HG02870 (cell line): ENCODE measurements around the gene DCC.

Experiments used
- ATAC-seq: cut with Tn5 transposase; IDR thresholded peaks from one replicate; pipeline ENCODE4 v1.9.1; 2021; ENCODE audit warnings: mild to moderate bottlenecking, moderate library complexity; ENCODE audit not compliant: unreplicated experiment

DCC gene

DNA sequence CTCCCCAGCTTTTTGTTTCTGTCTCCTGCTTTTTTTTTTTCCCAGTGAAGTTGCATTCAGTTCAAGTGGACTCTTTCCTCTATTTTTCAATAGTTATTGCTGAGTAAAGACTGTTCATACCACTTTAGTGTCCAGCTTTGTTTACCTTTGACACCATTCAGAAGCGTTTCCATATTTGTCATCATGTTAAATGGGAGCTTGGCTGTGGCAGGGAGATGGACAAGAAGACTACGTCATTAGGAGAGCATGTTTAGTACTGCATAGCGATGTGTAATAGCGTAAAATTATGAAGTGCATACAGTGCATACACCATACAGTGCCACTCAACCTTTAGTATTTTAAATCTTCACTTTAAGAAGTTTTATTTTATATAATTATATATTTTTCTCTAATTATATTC lies 655.9 kb downstream of the DCC start:
- ATAC-seq: no peak

DNA sequence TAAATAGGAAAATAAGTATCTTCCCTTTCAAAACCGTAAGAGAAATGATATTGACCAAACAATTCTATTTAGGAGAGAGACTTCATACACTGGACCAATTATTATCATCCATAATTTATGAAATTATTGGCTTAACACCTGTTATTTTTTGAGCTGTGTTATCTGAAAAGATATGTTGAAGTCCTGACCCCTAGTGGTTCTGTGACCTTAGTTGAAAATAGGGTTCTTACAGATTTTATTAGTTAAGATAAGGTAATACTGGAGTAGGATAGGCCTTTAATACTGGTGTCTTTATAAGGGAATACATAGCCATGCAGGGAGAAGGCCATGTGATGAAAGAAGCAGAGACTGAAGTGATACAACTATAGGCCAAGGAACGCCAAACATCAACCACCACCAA lies 659.6 kb downstream of the DCC start:
- ATAC-seq: no peak

- ATAC-seq: no peak
Measured at GRCh38 chr18:53004798-53005197, 664.8 kb downstream of the DCC start.

- ATAC-seq: no peak
Measured at GRCh38 chr18:53018791-53019190, 678.8 kb downstream of the DCC start.

DNA sequence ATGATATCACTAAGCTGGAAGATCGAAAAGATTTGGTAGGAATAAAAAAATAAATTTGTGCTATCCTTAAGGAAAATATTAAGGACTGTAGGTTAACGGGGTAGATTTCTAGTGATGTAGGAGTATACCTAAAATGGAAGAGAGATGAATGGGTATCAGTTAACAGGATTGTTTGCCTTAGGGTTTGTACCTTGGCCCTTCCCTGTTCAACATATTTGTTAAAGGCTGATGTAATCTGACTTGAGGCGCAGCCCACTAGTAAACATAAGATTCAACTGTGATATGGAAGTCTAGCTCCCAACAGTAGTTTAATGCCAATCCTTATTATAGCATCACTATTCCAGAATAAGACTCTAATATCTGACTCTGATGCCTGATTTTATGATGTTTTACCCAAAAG lies 685.2 kb downstream of the DCC start:
- ATAC-seq: no peak

DNA sequence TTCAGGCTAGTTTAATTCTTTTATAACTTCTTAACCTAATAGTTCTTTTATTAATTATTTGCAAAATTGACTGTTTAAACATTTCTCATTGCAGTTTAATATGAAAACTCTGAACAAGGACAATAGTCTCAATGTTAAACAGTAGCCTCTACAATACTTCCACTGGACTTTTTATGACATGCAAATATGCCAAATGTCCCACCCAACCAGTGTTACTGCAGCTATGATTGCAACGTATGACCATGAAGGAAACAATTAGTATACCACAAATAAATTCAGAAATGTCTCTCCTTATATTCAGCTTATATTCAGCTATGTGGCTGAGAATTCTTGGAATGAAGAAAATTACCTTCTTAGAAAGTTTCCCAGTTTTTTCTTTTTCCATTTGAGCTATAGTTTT lies 688.6 kb downstream of the DCC start:
- no peak for ATAC-seq

GRCh38 chr18:53033128-53033527 lies 693.1 kb downstream of the DCC start:
- no peak for ATAC-seq

GRCh38 chr18:53038608-53039007 lies 698.6 kb downstream of the DCC start:
- ATAC-seq: no peak

- ATAC-seq: no peak
Measured at GRCh38 chr18:53040286-53040685, 700.3 kb downstream of the DCC start.

- ATAC-seq: no peak
Measured at GRCh38 chr18:53056064-53056463, 716.1 kb downstream of the DCC start.

DNA sequence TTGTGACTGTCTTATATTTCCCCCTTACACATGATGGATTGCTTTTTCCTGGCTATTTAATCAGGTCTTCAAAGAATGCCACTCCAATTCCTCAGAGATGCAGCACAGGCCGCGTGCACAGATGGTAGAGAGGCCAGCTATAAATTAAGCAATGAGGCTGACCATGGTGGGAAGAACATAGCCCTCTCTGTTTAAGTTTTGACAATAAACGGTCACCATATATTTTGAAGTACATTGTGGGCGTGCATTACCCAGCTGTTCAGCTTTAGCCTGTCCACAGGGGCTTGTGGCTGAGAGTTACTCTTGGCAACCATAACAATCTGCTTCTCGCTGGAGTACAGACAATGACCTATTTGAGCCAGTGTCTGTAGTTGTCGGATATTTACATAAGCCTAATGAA lies 730.8 kb downstream of the DCC start:
- ATAC-seq: no peak

GRCh38 chr18:53080687-53081086 lies 740.7 kb downstream of the DCC start:
- no peak for ATAC-seq

DNA sequence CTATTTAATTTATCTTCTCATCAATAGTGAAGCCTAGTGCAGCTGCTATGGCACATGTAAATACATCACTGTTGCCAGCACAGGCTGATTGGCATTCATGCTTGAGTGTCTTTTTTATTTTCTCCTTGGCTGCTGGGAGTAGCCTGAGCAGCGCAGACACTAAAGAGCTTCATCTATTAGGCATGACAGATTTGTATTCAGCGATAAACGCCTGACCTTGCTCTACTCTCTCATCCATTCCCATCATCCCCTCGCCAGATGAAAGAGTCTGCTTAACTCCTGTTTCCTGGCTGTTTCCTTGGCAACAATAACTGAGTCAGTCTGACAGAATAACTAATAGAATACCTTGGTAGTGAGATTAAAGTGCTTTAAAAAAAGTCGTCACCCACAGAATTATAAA lies 753.6 kb downstream of the DCC start:
- ATAC-seq: no peak

GRCh38 chr18:53101536-53102105 lies 761.6 kb downstream of the DCC start:
- ATAC-seq: no peak

DNA sequence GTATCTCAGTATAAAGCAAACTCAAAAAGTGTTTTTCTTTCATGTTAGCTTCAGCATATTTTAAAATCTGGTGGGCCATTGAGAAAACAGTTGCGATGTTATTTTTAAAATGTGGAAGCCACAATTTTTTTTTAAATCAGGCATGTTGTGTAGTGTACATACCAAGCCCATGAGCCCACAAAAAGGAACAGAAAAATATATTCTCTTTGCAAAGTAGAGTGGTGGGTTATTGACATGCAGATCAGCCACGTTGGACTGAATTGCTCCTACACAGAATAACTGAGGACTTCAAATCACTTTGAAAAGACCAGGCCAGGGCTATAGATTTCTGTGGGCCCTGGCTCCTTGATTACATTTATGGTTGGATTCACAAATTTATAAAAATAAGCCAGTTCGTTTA lies 774.4 kb downstream of the DCC start:
- ATAC-seq: no peak

DNA sequence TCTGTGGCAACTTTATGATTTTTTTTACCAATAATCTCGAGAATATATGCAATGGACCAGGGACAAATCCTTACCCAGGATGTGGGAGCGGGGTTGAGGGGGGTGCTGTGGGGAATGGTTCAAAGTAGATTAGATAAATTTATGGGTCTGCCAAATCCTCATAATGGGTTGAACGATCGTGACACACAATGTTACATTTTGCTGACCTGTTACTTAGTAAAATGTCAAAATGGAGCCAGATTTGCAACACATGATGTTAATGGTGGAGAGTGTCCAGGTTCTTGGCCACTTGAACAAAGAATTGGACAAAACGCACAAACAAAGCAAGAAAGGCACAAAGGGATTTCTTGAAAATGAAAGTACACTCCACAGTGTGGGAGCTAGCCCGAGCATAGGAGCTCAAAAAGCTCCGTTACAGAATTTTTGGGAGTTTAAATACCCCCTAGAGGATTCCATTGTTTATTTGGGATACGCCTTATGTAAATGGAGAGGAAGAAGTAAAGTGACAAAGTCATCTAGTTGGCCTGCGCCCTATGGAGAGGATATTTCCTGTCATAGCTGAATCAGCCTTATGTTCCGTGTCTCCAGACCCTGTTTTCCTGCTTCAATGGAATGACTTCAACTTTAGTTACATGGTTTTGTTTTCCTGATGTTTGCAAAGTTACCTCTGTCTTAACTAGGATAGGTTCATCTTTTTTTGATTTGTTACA lies 776.0 kb downstream of the DCC start:
- ATAC-seq: no peak

DNA sequence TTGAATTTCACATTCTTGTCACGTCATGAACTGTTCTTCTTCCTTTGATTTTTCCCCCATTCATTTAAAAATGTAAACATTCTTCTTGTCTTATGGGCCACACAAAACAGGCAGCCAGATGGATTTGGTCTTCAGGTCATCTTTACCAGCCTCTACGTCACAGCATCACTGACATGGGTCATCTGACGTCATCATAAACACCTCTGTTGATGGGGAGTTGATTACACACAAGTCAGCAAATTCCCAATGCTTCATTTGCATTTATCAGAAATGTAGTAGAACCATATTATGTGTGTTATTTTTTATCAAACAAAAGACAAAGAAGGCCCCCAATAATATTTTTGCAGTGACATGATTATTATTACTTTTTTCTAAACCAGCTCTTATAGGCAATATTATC lies 777.9 kb downstream of the DCC start:
- ATAC-seq: no peak

- no peak for ATAC-seq
Measured at GRCh38 chr18:53126210-53126609, 786.2 kb downstream of the DCC start.

- no peak for ATAC-seq
Measured at GRCh38 chr18:53131001-53131400, 791.0 kb downstream of the DCC start.

DNA sequence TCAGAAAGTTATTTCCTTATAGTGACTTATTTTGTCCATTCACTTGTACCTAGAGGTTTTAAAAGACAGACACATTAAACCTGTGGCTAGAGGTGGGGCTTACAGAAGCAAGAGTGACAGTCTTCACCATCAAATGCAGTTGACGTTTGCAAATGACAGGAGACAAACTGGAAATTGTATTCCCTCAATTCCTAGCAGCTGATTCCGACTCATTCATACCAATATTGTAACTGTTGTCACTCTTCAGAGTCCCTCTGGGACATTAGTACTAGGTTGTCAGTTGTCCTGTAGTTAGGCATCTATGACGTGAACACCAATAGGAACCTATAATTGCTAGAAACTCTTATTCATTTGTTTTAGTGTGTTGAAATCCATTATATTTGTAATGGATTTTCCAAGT lies 794.7 kb downstream of the DCC start:
- no peak for ATAC-seq

GRCh38 chr18:53135654-53136053 lies 795.7 kb downstream of the DCC start:
- ATAC-seq: no peak

- ATAC-seq: no peak
Measured at GRCh38 chr18:53139746-53140500, 799.9 kb downstream of the DCC start.
